Stimulated activated CD4-positive, alpha-beta T cell treated with anti-CD3 and anti-CD28 coated beads, Interleukin-2, amount 100 ng/mL, for 48 hours (primary cell): ENCODE measurements around the gene SLC5A10.

ENCODE experiments used
- DNase-seq, 2 donors: peaks; one replicate each; pipeline ENCODE4 v3.0.0-alpha.2; 2020

SLC5A10 gene

DNA sequence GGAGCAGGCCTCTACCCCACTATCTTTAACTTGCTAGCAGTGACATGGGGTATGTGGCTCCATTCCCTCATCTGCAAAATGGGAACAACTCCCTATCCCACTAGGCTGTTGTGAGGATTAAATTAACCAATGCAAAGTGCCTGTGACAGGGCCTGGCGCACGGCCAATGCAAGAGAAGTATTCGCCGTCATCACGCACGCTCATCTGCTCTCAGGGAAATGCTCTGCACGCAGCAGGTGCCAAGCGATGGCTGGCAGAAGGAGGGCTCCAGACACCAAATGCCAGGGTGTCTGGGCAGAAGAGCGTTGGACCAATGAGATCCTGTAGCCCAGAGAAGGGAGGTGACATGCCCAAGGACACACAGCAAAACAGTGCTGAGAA is 35.3 kb downstream of the SLC5A10 start:
- no peak for DNase-seq

DNA sequence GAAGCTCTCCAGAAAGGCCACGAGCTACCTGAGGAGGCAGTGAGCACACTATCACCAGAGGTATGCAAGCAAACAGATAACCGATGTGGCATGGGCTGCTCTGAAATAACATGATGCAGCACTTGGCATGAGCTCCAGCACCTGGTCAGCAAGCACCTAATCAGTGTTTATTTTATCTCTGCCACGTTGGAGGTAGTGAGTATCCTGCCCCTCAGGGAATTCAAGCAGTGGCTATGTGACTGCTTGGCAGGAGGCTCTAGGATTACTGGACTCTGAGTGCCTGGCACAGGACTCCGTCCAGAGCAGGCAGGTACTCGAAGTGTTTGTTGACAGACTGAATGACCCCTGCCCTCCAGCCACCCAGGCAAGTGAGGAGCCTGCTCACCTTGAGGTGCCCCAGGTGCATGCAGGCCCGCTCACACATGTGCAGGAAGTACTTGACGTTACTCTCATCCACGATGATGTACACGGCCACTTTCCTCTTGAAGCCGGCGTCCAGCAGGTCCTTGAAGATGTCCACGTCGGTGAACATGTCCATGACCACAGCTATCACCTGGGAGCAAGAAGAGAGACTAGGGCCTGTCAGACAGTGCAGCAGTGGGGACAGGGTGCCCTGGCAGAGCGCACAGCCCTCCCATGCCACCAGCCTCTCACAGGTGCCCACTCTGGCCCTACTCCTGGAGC is 36.0 kb downstream of the SLC5A10 start:
- no peak for DNase-seq

- DNase-seq: no peak
Observed at GRCh38 chr17:18988546-18989173, 36.7 kb downstream of the SLC5A10 start.

DNA sequence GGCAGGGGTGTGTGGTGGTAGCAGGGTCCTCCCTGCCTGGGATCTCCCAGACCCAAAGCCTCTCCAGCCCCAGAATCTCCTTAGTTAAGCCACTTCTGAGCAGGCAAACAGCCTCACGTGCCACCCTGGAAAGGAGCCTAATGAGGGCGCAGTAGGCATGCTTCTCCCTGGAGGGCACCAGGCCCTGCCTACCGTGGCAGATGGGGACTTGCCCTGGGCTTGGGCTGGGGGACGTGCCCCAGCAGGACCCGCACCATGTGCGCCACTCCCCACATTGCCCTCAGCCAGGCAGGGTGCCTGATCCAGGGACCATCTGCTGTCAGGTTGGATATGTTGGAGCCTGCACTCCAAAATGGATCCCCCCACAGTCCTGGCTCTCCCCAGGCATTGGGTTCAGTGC is 38.4 kb downstream of the SLC5A10 start:
- DNase-seq: no peak

- DNase-seq: no peak
Observed at GRCh38 chr17:18991531-18992315, 39.8 kb downstream of the SLC5A10 start.

DNA sequence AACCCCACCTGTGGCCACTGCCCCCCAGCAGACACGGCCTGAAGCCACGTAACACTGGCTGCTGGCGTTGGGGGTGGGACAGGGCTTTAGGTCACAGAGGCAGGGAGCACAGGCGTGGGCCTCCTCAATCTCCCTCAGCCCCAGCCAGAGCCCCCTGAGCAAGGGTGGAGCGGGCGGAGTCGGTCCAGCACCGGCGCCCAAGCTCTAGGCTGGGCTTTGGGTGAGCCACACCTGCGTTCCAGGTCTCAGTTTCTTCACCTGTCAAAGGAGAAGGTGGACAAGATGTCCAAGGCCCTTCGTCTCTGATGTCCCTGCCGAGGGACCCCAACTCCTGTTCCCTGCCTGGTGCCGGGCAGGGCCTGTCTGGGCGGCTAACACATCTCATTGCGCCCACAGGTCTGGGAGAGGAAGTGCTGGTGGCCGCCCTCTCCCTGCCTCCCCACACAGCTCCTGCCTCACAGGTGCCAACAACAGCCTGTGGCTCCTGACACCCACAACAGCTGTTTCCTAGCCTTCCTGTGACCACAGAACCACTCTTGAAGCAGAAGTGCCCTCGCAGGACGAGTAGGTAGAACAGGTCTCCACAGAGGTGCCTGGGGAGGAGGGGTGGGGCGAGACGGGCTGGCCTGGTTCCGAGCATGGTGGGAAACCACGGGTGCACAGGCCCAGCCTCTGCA is 40.6 kb downstream of the SLC5A10 start:
- DNase-seq: no peak

- DNase-seq: no peak
Observed at GRCh38 chr17:18993905-18994526, 42.1 kb downstream of the SLC5A10 start.

GRCh38 chr17:18994631-18995030 is 42.7 kb downstream of the SLC5A10 start:
- DNase-seq: no peak

GRCh38 chr17:18995220-18995619 is 43.3 kb downstream of the SLC5A10 start:
- no peak for DNase-seq

DNA sequence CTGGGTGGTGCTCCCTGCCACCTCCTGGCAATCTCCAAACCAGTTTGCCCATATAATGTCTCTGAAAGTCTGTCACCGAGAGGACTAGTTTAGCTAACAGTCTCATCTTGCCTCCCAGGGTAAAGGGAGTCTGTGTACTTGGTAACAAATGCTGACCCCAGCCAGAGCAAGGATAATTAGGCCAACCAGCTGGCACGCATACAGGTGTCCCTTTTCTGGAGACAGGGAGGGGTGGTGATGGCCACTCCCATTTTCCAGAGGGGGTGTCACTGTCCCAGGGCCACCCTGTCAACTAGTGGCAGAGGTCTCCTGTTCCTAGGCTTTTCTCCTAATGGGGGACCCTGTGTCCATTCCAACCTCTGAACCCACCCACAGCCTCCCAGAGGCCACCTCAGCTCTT is 44.5 kb downstream of the SLC5A10 start:
- DNase-seq: no peak

GRCh38 chr17:18997650-18998196 is 45.8 kb downstream of the SLC5A10 start:
- no peak for DNase-seq

GRCh38 chr17:18999394-18999793 is 47.4 kb downstream of the SLC5A10 start:
- DNase-seq: no peak

GRCh38 chr17:18999911-19000310 is 47.9 kb downstream of the SLC5A10 start:
- no peak for DNase-seq

- no peak for DNase-seq
Observed at GRCh38 chr17:19000531-19001325, 48.8 kb downstream of the SLC5A10 start.

GRCh38 chr17:19001907-19002590 is 50.1 kb downstream of the SLC5A10 start:
- DNase-seq: no peak

DNA sequence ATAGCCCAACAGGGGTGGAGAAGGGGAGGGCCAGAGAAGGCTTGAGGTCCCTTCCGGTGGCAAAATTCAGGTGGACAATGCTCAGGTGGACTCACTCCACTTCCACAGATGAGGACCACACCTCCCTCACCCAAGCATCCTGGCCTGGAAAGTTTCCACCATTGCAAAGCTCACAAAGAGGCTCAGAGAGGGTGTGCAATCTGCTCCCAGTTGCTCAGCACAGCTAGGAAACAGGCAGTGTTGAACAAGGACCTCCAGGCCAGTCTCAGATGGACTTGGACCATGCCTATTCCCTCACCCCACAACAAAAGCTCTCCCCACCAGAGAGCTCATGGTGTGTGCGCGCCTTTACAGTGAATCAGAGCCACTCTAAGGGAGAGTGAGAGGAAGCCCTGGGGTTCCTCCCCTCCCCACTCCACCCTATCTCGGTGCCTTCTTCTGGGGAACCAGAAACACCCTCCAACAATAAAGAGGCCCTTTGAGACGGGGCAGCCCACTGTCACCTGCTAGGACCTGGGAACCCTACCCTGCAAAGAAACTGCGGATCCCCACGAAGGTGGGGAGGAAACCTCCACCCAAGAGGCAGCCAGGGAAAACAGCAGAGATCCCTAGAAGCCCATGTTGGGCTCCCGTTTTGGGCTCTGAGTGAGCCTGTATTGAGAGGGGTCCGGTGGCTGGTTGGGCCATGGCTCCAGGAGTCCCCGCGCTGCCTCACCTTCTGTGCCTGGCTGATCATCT is 51.0 kb downstream of the SLC5A10 start:
- DNase-seq: no peak

DNA sequence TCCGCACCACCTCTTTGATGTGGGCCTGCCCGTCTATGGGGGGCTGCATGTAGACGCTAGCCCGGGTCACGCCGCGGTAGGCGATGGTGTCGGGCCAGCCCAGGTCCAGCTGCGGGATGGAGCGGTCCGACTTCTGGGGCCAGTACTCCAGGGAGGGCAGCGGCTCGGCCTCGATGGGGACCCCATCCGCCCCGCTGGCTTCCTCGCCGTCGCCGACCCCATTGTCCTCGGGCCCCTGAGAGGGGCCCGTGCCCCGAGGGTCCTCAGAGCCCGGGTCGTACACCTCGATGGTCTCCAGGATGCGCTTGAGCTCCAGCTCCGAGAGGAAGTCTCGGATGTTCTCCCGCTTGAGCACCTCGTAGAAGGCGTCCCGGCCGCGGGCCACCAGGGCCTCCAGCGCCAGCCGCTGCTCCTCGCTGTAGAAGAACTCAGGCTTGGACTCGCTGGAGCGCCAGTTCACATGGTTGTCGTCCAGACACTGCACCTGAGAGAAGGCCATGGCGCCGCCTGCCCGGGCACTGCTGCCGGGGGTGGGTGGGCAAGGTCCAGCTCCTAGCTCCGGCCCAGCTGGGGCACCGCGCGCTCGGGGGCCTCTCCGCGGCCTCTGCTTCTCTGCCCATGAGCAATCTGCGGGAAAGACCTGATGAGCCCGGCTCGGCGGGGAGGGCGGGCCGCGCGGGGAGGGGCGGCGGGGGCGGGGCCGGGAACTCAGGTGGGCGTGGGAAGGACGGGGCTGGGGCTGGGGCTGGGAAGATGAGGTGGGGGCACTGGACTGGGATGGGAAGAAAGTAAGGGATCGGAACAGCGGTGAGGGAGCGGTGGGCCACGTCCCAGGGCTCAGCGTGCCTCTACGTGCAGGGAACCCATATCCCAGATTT is 51.8 kb downstream of the SLC5A10 start:
- peak; percentile 42 to 43 for DNase-seq

- peak; percentile 82 to 84 for DNase-seq
Observed at GRCh38 chr17:19004421-19005136, 52.6 kb downstream of the SLC5A10 start, which contains the start of gene FAM83G. TSS of gene FAM83G (minus strand) at chr17:19004764. CDS start at chr17:19004041, 723 bp downstream.
